Ramos (cell line): Measurements from ENCODE around the gene HLA-E.

ENCODE experiments used
- in situ Hi-C: fragments of 300-500 bp; cut with MboI; formaldehyde crosslinking; loops from one replicate; pipeline ENCODE4 v1.14.3; 2022; ENCODE audit warnings: low sequenced_read_pairs; ENCODE audit not compliant: unreplicated experiment

Gene HLA-E

GRCh38 chr6:30489081-30490025 lies at the start of gene HLA-E:
TSS of gene HLA-E (plus strand) at chr6:30489509. CDS start at chr6:30489532, 23 bp downstream.
- in situ Hi-C loops: no loop called here

- in situ Hi-C loops: no loop called here
Observed at GRCh38 chr6:30441171-30441570, 48.1 kb upstream of the HLA-E start.

GRCh38 chr6:30443657-30444450 lies 45.5 kb upstream of the HLA-E start:
- in situ Hi-C loops: no loop called here

GRCh38 chr6:30444451-30444742 lies 44.9 kb upstream of the HLA-E start:
- in situ Hi-C loops: no loop called here

GRCh38 chr6:30446259-30446658 lies 43.0 kb upstream of the HLA-E start:
- in situ Hi-C loops: no loop called here

GRCh38 chr6:30447237-30447636 lies 42.1 kb upstream of the HLA-E start:
- in situ Hi-C loops: no loop called here

GRCh38 chr6:30450548-30450908 lies 38.8 kb upstream of the HLA-E start:
- in situ Hi-C loops: loop anchor here (25.0 kb wide), 1 partner anchor 637 kb away; no protein-coding TSS in a partner anchor

GRCh38 chr6:30450909-30451841 lies 38.1 kb upstream of the HLA-E start:
- in situ Hi-C loops: loop anchor here (25.0 kb wide), 1 partner anchor 636 kb away; no protein-coding TSS in a partner anchor

GRCh38 chr6:30452736-30453507 lies 36.4 kb upstream of the HLA-E start:
- in situ Hi-C loops: loop anchor here (25.0 kb wide), 1 partner anchor 634 kb away; no protein-coding TSS in a partner anchor

GRCh38 chr6:30453508-30454116 lies 35.7 kb upstream of the HLA-E start:
- in situ Hi-C loops: loop anchor here (25.0 kb wide), 1 partner anchor 634 kb away; no protein-coding TSS in a partner anchor

- in situ Hi-C loops: loop anchor here (25.0 kb wide), 1 partner anchor 628 kb away; no protein-coding TSS in a partner anchor
Observed at GRCh38 chr6:30459145-30459544, 30.2 kb upstream of the HLA-E start.

GRCh38 chr6:30461055-30461454 lies 28.3 kb upstream of the HLA-E start:
- in situ Hi-C loops: loop anchor here (25.0 kb wide), 1 partner anchor 626 kb away; no protein-coding TSS in a partner anchor

- in situ Hi-C loops: loop anchor here (25.0 kb wide), 1 partner anchor 625 kb away; no protein-coding TSS in a partner anchor
Observed at GRCh38 chr6:30462482-30462881, 26.8 kb upstream of the HLA-E start.

GRCh38 chr6:30463242-30463641 lies 26.1 kb upstream of the HLA-E start:
- in situ Hi-C loops: loop anchor here (25.0 kb wide), 1 partner anchor 624 kb away; no protein-coding TSS in a partner anchor

GRCh38 chr6:30463651-30464618 lies 25.4 kb upstream of the HLA-E start:
- in situ Hi-C loops: loop anchor here (25.0 kb wide), 1 partner anchor 623 kb away; no protein-coding TSS in a partner anchor

GRCh38 chr6:30465595-30466306 lies 23.6 kb upstream of the HLA-E start:
- in situ Hi-C loops: loop anchor here (25.0 kb wide), 1 partner anchor 622 kb away; no protein-coding TSS in a partner anchor

GRCh38 chr6:30470968-30471367 lies 18.3 kb upstream of the HLA-E start:
- in situ Hi-C loops: loop anchor here (25.0 kb wide), 1 partner anchor 616 kb away; no protein-coding TSS in a partner anchor
